HCT116 (cell line): ENCODE data around the gene POLR3GL. TPM values are rescaled to one million over a fixed set of nuclear protein-coding genes. Genes with fewer than 3 reads are reported as not detected.
A peak's percentile ranks its signal among the peaks of the same experiment; 100 is the strongest.

Experiments
- ATAC-seq: fragments of 200-7000 bp; cut with Tn5 transposase; 2 replicates; pipeline ENCODE4 v1.9.1; 2020; ENCODE audit warnings: mild to moderate bottlenecking, moderate library complexity
- BruUV-seq: library from RNA; stranded (reverse); fragments of 400-500 nt; replicated peaks from 2 replicates; lab custom pipeline; 2021; lab: Mats Ljungman, UMichigan
- CTCF ChIA-PET: fragments of 300-600 bp; sonication (Branson Sonifier 250); formaldehyde crosslinking; loops from one replicate; lab custom pipeline; 2021; ENCODE audit warnings: antibody characterized with exemption; lab: Charles Lee
- POLR2A ChIA-PET: fragments of 300-600, 350-600 bp; sonication (Branson Sonifier 250); formaldehyde crosslinking; loops from one replicate; lab custom pipeline; 2021; ENCODE audit warnings: antibody characterized with exemption; lab: Charles Lee
- RAD21 ChIA-PET, 2 experiments: fragments of 300-600 bp; sonication (Branson Sonifier 250); formaldehyde crosslinking; loops; one replicate each; lab custom pipeline; 2023; ENCODE audit warnings: low total read pairs in 2 of 2; ENCODE audit not compliant: uncharacterized antibody in 2 of 2, unreplicated experiment in 2 of 2, low non-redundant PET in 1 of 2; lab: Charles Lee
- DNase-seq: peaks from one replicate; pipeline ENCODE4 v3.0.0-alpha.2; 2010; ENCODE audit warnings: low read depth, low spot score
- H2AFZ ChIP-seq: fragments of 200-600 bp; shearing (Covaris generic), sonication (generic); 2 replicates; pipeline ENCODE4 v1.6.1; 2017; ENCODE audit warnings: low read depth, mixed run types, mixed read lengths, antibody characterized with exemption, low read length; ENCODE audit not compliant: poor library complexity, severe bottlenecking
- H3K27ac ChIP-seq: 2 replicates; pipeline ENCODE4 v1.5.1; 2012; ENCODE audit warnings: low read depth, low read length
- H3K27me3 ChIP-seq: fragments of 200-600 bp; sonication (generic); 2 replicates; pipeline ENCODE4 v1.6.1; 2016; ENCODE audit warnings: mixed run types, low read length, mixed read lengths; ENCODE audit not compliant: insufficient read depth
- H3K36me3 ChIP-seq, 2 experiments: fragments of 200-500 bp in 1 of 2; fragments of 200-600 bp in 1 of 2; sonication (Bioruptor generic) in 1 of 2; sonication (generic) in 1 of 2; 2 replicates each; pipeline versions ENCODE4 v1.5.1 to v1.6.1; 2014 to 2016; ENCODE audit warnings: low read length in 2 of 2, inconsistent platforms in 1 of 2, mixed read lengths in 1 of 2, mixed run types in 1 of 2; ENCODE audit not compliant: insufficient read depth in 2 of 2, control insufficient read depth in 1 of 2
- H3K4me1 ChIP-seq, 2 experiments: fragments of 200-600 bp in 1 of 2; sonication (generic) in 1 of 2; 2 replicates each; pipeline versions ENCODE4 v1.5.1 to v1.6.1; 2012 to 2017; ENCODE audit warnings: low read length in 2 of 2, inconsistent platforms in 1 of 2, mild to moderate bottlenecking in 1 of 2, mixed read lengths in 1 of 2, mixed run types in 1 of 2, moderate library complexity in 1 of 2; ENCODE audit not compliant: insufficient read depth in 2 of 2, control insufficient read depth in 1 of 2
- H3K4me2 ChIP-seq: fragments of 200-600 bp; sonication (generic); 2 replicates; pipeline ENCODE4 v1.6.1; 2017; ENCODE audit warnings: mixed run types, low read length, mixed read lengths
- H3K4me3 ChIP-seq, 2 experiments: fragments of 200-600 bp in 1 of 2; sonication (generic) in 1 of 2; replicated peaks in 1 of 2; 2 replicates each; pipeline ENCODE4 v1.5.1; 2011 to 2016; ENCODE audit warnings: low read length in 2 of 2, control low read depth in 1 of 2, low read depth in 1 of 2, mild to moderate bottlenecking in 1 of 2, mixed read lengths in 1 of 2, mixed run types in 1 of 2
- H3K79me2 ChIP-seq: fragments of 200-600 bp; sonication (generic); 2 replicates; pipeline ENCODE4 v1.6.1; 2017; ENCODE audit warnings: mild to moderate bottlenecking, mixed run types, low read length, moderate library complexity, mixed read lengths; ENCODE audit not compliant: insufficient read depth
- H3K9ac ChIP-seq: fragments of 200-600 bp; sonication (generic); 2 replicates; pipeline ENCODE4 v1.6.1; 2016; ENCODE audit warnings: low read length, mixed read lengths
- H3K9me2 ChIP-seq: fragments of 200-600 bp; sonication (generic), shearing (Covaris generic); 2 replicates; pipeline ENCODE4 v1.6.1; 2017; ENCODE audit warnings: mixed run types, mild to moderate bottlenecking, moderate library complexity; ENCODE audit not compliant: insufficient read depth
- H3K9me3 ChIP-seq, 2 experiments: fragments of 200-500 bp in 1 of 2; fragments of 200-600 bp in 1 of 2; sonication (Bioruptor generic) in 1 of 2; sonication (generic) in 1 of 2; 2 replicates each; pipeline ENCODE4 v1.6.1; 2014 to 2017; ENCODE audit warnings: low read length in 2 of 2, mixed read lengths in 2 of 2, inconsistent platforms in 1 of 2, low read depth in 1 of 2, mild to moderate bottlenecking in 1 of 2, mixed run types in 1 of 2, moderate library complexity in 1 of 2; ENCODE audit not compliant: control insufficient read depth in 1 of 2, insufficient read depth in 1 of 2
- H4K20me1 ChIP-seq: fragments of 200-600 bp; sonication (generic), shearing (Covaris generic); 2 replicates; pipeline ENCODE4 v1.6.1; 2017; ENCODE audit warnings: mixed run types, mild to moderate bottlenecking, moderate library complexity; ENCODE audit not compliant: insufficient read depth
- ATF3 ChIP-seq: IDR thresholded peaks from 2 replicates; pipeline ENCODE4 v1.6.1; 2012
- CBX3 ChIP-seq: IDR thresholded peaks from 2 replicates; pipeline ENCODE4 v1.6.1; 2012; ENCODE audit warnings: low read depth
- CEBPB ChIP-seq: IDR thresholded peaks from 2 replicates; pipeline ENCODE4 v1.6.1; 2012; ENCODE audit warnings: low read depth
- EGR1 ChIP-seq: IDR thresholded peaks from 2 replicates; pipeline ENCODE4 v1.6.1; 2012; ENCODE audit warnings: low read depth
- FOSL1 ChIP-seq: IDR thresholded peaks from 2 replicates; pipeline ENCODE4 v1.6.1; 2012; ENCODE audit warnings: low read depth
- JUND ChIP-seq: IDR thresholded peaks from 2 replicates; pipeline ENCODE4 v1.6.1; 2012
- RAD21 ChIP-seq: IDR thresholded peaks from 2 replicates; pipeline ENCODE4 v1.6.1; 2012; ENCODE audit warnings: low read depth, mild to moderate bottlenecking
- SRF ChIP-seq: IDR thresholded peaks from 2 replicates; pipeline ENCODE4 v1.6.1; 2012; ENCODE audit warnings: low read depth
- ZFX ChIP-seq: fragments of 450-650 bp; IDR thresholded peaks from 2 replicates; pipeline ENCODE4 v1.6.1; 2017
- ZNF274 ChIP-seq: fragments of 200-500 bp; sonication (Bioruptor generic); IDR thresholded peaks from 2 replicates; pipeline ENCODE4 v1.6.1; 2014; ENCODE audit warnings: mild to moderate bottlenecking, low read depth, low read length, inconsistent platforms
- intact Hi-C: fragments of 100-400 bp; cut with micrococcal nuclease; formaldehyde crosslinking; loops from 2 replicates; pipeline ENCODE4 v1.10.0; 2022
- total RNA-seq: library from RNA; stranded (reverse); gene quantifications from one replicate; pipeline ENCODE4 v1.2.1, GENCODE V29; 2021; ENCODE audit not compliant: unreplicated experiment
- TF ChIP-seq, protein P1 (sequence below): IDR thresholded peaks from 2 replicates; pipeline ENCODE4 v1.6.1; 2011; ENCODE audit warnings: mild to moderate bottlenecking, low read length, moderate library complexity; ENCODE audit not compliant: insufficient replicate concordance; ENCODE audit errors: extremely low read depth

POLR3GL gene
- total RNA-seq, 1 experiment from 2014 or later, result 17.9 TPM

DNA sequence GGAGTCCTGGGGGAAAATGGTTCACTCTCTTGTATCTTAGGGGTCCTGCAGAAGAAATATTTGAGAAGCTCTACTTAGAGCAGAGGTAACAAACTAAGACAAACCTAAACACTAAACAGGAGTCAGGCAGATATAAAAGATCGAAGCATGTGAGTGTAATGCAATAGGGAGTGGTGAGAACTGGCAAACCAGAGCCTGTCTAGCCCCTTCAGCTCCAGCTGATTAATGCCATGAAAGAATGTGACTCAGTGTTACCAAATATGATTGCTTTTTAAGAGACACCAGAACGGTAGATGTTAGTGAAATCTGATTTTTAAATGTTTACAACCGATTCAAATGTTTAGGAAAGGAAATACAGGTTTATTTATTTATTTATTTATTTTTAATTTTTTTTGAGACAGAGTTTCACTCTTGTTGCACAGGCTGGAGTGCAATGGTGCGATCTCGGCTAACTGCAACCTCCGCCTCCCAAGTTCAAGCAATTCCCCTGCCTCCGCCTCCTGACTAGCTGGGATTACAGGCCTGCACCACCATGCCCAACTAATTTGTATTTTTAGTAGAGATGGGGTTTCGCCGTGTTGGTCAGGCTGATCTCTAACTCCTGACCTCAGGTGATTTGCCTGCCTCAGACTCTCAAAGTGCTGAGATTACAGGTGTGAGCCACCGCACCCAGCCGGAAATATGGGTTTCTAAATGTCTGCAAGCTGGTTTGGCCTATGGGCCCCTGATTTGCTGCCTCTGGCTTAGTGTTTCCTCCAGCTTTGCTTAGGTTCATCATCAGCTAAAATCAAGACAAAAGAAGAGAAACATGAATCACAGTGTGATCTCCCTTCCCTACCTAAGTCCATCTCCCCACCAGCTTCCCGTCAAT is 19.7 kb downstream of the POLR3GL start:
- intact Hi-C loops, result no loop called here
- Histone ChIP-seq H3K4me1 (peaks cover 29 to 47% of the 10 kb centered on the region in 2 experiments), H2AFZ (no peak overlapping the region), H4K20me1 (no peaks in the 10 kb centered on the region), H3K79me2 (no peaks in the 10 kb centered on the region), H3K9me3 (no peaks in the 10 kb centered on the region), H3K27ac (no peak overlapping the region), H3K4me3 (no peak overlapping the region), H3K9me2 (no peaks in the 10 kb centered on the region), H3K4me2 (peak overlapping the region; percentile 65; the same call in 1 of the 2 replicates), H3K36me3 (no peaks in the 10 kb centered on the region), H3K27me3 (no peaks in the 10 kb centered on the region), H3K9ac (no peak overlapping the region)
- ChIA-PET POLR2A (interaction anchor here (1.1 kb wide), 1 partner anchor 52 kb away, joined by 3 read pairs; no protein-coding TSS in a partner anchor), CTCF (interaction anchor here (0.7 kb wide), 1 partner anchor 23 kb away, joined by 4 read pairs; no protein-coding TSS in a partner anchor), RAD21 (no interaction called here)
- no TSS peak for BruUV-seq
- TF ChIP-seq CEBPB (no peak), EGR1 (no peak), ATF3 (no peak)
- ATAC-seq (no peak), DNase-seq (no peak)

DNA sequence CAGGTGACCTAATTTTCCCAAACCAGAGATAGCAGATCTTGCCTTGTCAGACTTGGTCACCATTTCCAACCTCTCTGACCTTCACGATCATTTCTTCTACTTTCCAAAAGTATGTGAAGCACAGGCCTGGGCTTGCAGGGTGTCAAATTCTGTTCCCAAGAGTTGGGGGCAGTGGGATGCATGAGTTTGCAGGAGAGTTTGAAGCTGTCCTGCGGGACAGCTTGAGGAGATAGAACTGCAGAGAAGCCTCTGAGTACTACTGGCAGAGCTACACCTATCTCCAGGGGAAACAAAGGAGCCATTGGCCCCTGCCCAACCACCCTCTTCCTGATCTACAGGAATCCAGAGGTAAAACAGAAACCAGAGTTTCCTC is 20.6 kb downstream of the POLR3GL start:
- ATAC-seq, result peak; percentile 32

More for the DNA sequence above, 20.6 kb downstream of the POLR3GL start:
- Histone ChIP-seq H2AFZ (peak overlapping the region; percentile 86), H3K4me2 (peak overlapping the region; percentile 65), H3K9me3 (no peaks in the 10 kb centered on the region), H3K27me3 (no peaks in the 10 kb centered on the region), H3K9ac (0 out of 2 replicates have a peak overlapping the region, but pooled peaks have one; percentile 1), H3K27ac (peak overlapping the region; percentile 20; the same call in 1 of the 2 replicates), H3K36me3 (no peaks in the 10 kb centered on the region), H4K20me1 (no peaks in the 10 kb centered on the region), H3K79me2 (no peaks in the 10 kb centered on the region), H3K4me1 (peaks cover 22 to 38% of the 10 kb centered on the region in 2 experiments), H3K9me2 (no peaks in the 10 kb centered on the region), H3K4me3 (no peak overlapping the region)
- BruUV-seq, result TSS peak; percentile 92
- POLR2A ChIA-PET, result interaction anchor here (1.1 kb wide), 1 partner anchor 51 kb away, joined by 3 read pairs; no protein-coding TSS in a partner anchor
- intact Hi-C loops, result no loop called here
- TF ChIP-seq FOSL1 (no peak), ZNF274 (no peak), ATF3 (no peak), CBX3 (no peak), SRF (no peak), CEBPB (no peak), JUND (no peak), RAD21 (no peak), ZFX (no peak)
- TF ChIP-seq, protein P1, sequence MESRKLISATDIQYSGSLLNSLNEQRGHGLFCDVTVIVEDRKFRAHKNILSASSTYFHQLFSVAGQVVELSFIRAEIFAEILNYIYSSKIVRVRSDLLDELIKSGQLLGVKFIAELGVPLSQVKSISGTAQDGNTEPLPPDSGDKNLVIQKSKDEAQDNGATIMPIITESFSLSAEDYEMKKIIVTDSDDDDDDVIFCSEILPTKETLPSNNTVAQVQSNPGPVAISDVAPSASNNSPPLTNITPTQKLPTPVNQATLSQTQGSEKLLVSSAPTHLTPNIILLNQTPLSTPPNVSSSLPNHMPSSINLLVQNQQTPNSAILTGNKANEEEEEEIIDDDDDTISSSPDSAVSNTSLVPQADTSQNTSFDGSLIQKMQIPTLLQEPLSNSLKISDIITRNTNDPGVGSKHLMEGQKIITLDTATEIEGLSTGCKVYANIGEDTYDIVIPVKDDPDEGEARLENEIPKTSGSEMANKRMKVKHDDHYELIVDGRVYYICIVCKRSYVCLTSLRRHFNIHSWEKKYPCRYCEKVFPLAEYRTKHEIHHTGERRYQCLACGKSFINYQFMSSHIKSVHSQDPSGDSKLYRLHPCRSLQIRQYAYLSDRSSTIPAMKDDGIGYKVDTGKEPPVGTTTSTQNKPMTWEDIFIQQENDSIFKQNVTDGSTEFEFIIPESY, result no peak
- RAD21 ChIA-PET, result no interaction called here
- CTCF ChIA-PET, result no interaction called here
- no peak for DNase-seq
